Large intestine (tissue), 3 donors: Measurements from ENCODE around the gene DPEP1. TPM values are rescaled to one million over a fixed set of nuclear protein-coding genes. Genes with fewer than 3 reads are reported as not detected.

Experiments
- DNase-seq, 2 donors: peaks; one replicate each; pipeline versions ENCODE4 v3.0.0 to v3.0.0-alpha.2; 2013
- H3K27ac ChIP-seq: one replicate; pipeline ENCODE4 v1.5.1; 2013; ENCODE audit warnings: low read length
- H3K27me3 ChIP-seq: 2 replicates; pipeline ENCODE4 v1.6.1; 2013; ENCODE audit warnings: low read length; ENCODE audit not compliant: control insufficient read depth, insufficient read depth
- H3K36me3 ChIP-seq: 2 replicates; pipeline ENCODE4 v1.6.1; 2013; ENCODE audit warnings: low read length; ENCODE audit not compliant: control insufficient read depth, insufficient read depth
- H3K4me1 ChIP-seq: one replicate; pipeline ENCODE4 v1.6.1; 2013; ENCODE audit warnings: low read length; ENCODE audit not compliant: control insufficient read depth, insufficient read depth
- H3K4me3 ChIP-seq: one replicate; pipeline ENCODE4 v1.5.1; 2013; ENCODE audit warnings: low read length
- H3K9me3 ChIP-seq: one replicate; pipeline ENCODE4 v1.6.1; 2013; ENCODE audit warnings: mild to moderate bottlenecking, low read depth, low read length, moderate library complexity; ENCODE audit not compliant: control insufficient read depth
- WGBS: methylation state at CpG from one replicate; pipeline ENCODE4 v1.1.5; 2013; ENCODE audit warnings: low lambda C conversion rate; ENCODE audit not compliant: insufficient coverage; 5-methylcytosine and 5-hydroxymethylcytosine counted together
- polyA plus RNA-seq: library from polyadenylated mRNA; unstranded; fragments of 120-200 nt; gene quantifications from one replicate; pipeline ENCODE4 v1.2.1, GENCODE V29; 2013

The DPEP1 gene
- polyA plus RNA-seq, 1 donor = 165 TPM

- H3K36me3 ChIP-seq = no peaks in the 10 kb centered on the region
- peak overlapping the region; percentile 57 for H3K27ac ChIP-seq
- H3K9me3 ChIP-seq = peaks cover 7% of the 10 kb centered on the region
- peaks cover 40% of the 10 kb centered on the region for H3K4me1 ChIP-seq
- no peak overlapping the region for H3K4me3 ChIP-seq
- WGBS = no CpG with 5 or more reads among the region's 32 CpGs
- DNase-seq = peak; percentile 71 to 87
- H3K27me3 ChIP-seq = no peaks in the 10 kb centered on the region
Observed at GRCh38 chr16:89607937-89608740, 5.3 kb upstream of the DPEP1 start.

- Histone ChIP-seq H3K4me3 (no peak overlapping the region), H3K4me1 (peaks cover 51% of the 10 kb centered on the region), H3K36me3 (no peaks in the 10 kb centered on the region), H3K27me3 (no peaks in the 10 kb centered on the region), H3K27ac (no peak overlapping the region), H3K9me3 (peaks cover 13% of the 10 kb centered on the region)
- WGBS = 100% methylated on average over 1 of the region's 1 CpG
- DNase-seq = no peak
Observed at GRCh38 chr16:89610108-89610453, 3.4 kb upstream of the DPEP1 start.

- Histone ChIP-seq H3K27ac (peak overlapping the region; percentile 87), H3K9me3 (peaks cover 20% of the 10 kb centered on the region)
- WGBS = no CpG with 5 or more reads among the region's 20 CpGs
Observed at GRCh38 chr16:89612415-89613166, 851 bp upstream of the DPEP1 start.

GRCh38 chr16:89613954-89614459 lies 565 bp downstream of the DPEP1 start:
- no peaks in the 10 kb centered on the region for H3K27me3 ChIP-seq
- H3K4me3 ChIP-seq = peak overlapping the region; percentile 70
- H3K4me1 ChIP-seq = peaks cover 45% of the 10 kb centered on the region
- no peak for DNase-seq
- H3K27ac ChIP-seq = peak overlapping the region; percentile 87
- H3K36me3 ChIP-seq = no peaks in the 10 kb centered on the region
- no CpG with 5 or more reads among the region's 22 CpGs for WGBS
- peaks cover 20% of the 10 kb centered on the region for H3K9me3 ChIP-seq

More at GRCh38 chr16:89612415-89613166, 851 bp upstream of the DPEP1 start:
- DNase-seq = peak in 1 of 2 donors; percentile 57
- H3K4me1 ChIP-seq = peaks cover 59% of the 10 kb centered on the region
- H3K36me3 ChIP-seq = no peaks in the 10 kb centered on the region
- peak overlapping the region; percentile 70 for H3K4me3 ChIP-seq
- no peaks in the 10 kb centered on the region for H3K27me3 ChIP-seq

GRCh38 chr16:89615176-89615575 lies 1.7 kb downstream of the DPEP1 start:
- no CpG with 5 or more reads among the region's 13 CpGs for WGBS
- Histone ChIP-seq H3K27ac (no peak overlapping the region), H3K9me3 (peaks cover 13% of the 10 kb centered on the region), H3K4me3 (no peak overlapping the region), H3K27me3 (no peaks in the 10 kb centered on the region), H3K36me3 (no peaks in the 10 kb centered on the region), H3K4me1 (peaks cover 38% of the 10 kb centered on the region)
- DNase-seq = no peak

GRCh38 chr16:89615596-89616090 lies 2.2 kb downstream of the DPEP1 start:
- no peak overlapping the region for H3K4me3 ChIP-seq
- DNase-seq = no peak

GRCh38 chr16:89616623-89617022 lies 3.2 kb downstream of the DPEP1 start:
- no peaks in the 10 kb centered on the region for H3K36me3 ChIP-seq
- H3K27ac ChIP-seq = no peak overlapping the region
- H3K27me3 ChIP-seq = no peaks in the 10 kb centered on the region
- peaks cover 41% of the 10 kb centered on the region for H3K4me1 ChIP-seq
- H3K4me3 ChIP-seq = no peak overlapping the region
- no CpG with 5 or more reads among the region's 20 CpGs for WGBS
- H3K9me3 ChIP-seq = peaks cover 13% of the 10 kb centered on the region
- DNase-seq = no peak

More at GRCh38 chr16:89615596-89616090, 2.2 kb downstream of the DPEP1 start:
- Histone ChIP-seq H3K9me3 (peaks cover 13% of the 10 kb centered on the region), H3K27ac (no peak overlapping the region), H3K36me3 (no peaks in the 10 kb centered on the region), H3K4me1 (peaks cover 38% of the 10 kb centered on the region), H3K27me3 (no peaks in the 10 kb centered on the region)
- WGBS = no CpG with 5 or more reads among the region's 17 CpGs

GRCh38 chr16:89617036-89617435 lies 3.6 kb downstream of the DPEP1 start:
- no peaks in the 10 kb centered on the region for H3K27me3 ChIP-seq
- no peaks in the 10 kb centered on the region for H3K36me3 ChIP-seq
- no peak for DNase-seq
- H3K4me3 ChIP-seq = no peak overlapping the region
- peaks cover 13% of the 10 kb centered on the region for H3K9me3 ChIP-seq
- H3K27ac ChIP-seq = no peak overlapping the region
- WGBS = no CpG with 5 or more reads among the region's 6 CpGs
- peaks cover 45% of the 10 kb centered on the region for H3K4me1 ChIP-seq

GRCh38 chr16:89618109-89618998 lies 4.9 kb downstream of the DPEP1 start:
- Histone ChIP-seq H3K27ac (no peak overlapping the region), H3K27me3 (no peaks in the 10 kb centered on the region), H3K36me3 (peaks cover 4% of the 10 kb centered on the region), H3K4me3 (no peak overlapping the region), H3K4me1 (peaks cover 36% of the 10 kb centered on the region), H3K9me3 (peaks cover 13% of the 10 kb centered on the region)
- WGBS = no CpG with 5 or more reads among the region's 16 CpGs
- DNase-seq = no peak
